Transverse colon (tissue), 4 donors: Measurements from ENCODE around the gene TMED3.

Experiments
- CTCF ChIP-seq, 5 experiments: fragments of 200-600 bp in 3 of 5; fragments of 450-650 bp in 2 of 5; sonication (generic) in 3 of 5; IDR thresholded peaks; 1 replicate in 2 of 5; 2 replicates in 3 of 5; pipeline ENCODE4 v1.5.1; 2016 to 2017; ENCODE audit warnings: antibody characterized with exemption in 5 of 5, inconsistent platforms in 3 of 5, mild to moderate bottlenecking in 2 of 5, moderate library complexity in 1 of 5
- POLR2AphosphoS5 ChIP-seq, 3 donors: sonication (generic); formaldehyde crosslinking; IDR thresholded peaks; one replicate each; pipeline ENCODE4 v1.6.1; 2016; ENCODE audit warnings: antibody characterized with exemption in 3 of 3

GRCh38 chr15:79371591-79371990 lies 60.7 kb downstream of the TMED3 start:
- TF ChIP-seq CTCF (IDR thresholded peaks at IDR 0.05) (no peak), POLR2AphosphoS5 (IDR thresholded peaks at IDR 0.05) (no peak)
